HG03342 (cell line): ENCODE measurements around the gene TMEM185B.

Experiments used
- ATAC-seq: cut with Tn5 transposase; IDR thresholded peaks from one replicate; pipeline ENCODE4 v1.9.1; 2021; ENCODE audit warnings: mild to moderate bottlenecking, moderate library complexity; ENCODE audit not compliant: unreplicated experiment

TMEM185B gene

DNA sequence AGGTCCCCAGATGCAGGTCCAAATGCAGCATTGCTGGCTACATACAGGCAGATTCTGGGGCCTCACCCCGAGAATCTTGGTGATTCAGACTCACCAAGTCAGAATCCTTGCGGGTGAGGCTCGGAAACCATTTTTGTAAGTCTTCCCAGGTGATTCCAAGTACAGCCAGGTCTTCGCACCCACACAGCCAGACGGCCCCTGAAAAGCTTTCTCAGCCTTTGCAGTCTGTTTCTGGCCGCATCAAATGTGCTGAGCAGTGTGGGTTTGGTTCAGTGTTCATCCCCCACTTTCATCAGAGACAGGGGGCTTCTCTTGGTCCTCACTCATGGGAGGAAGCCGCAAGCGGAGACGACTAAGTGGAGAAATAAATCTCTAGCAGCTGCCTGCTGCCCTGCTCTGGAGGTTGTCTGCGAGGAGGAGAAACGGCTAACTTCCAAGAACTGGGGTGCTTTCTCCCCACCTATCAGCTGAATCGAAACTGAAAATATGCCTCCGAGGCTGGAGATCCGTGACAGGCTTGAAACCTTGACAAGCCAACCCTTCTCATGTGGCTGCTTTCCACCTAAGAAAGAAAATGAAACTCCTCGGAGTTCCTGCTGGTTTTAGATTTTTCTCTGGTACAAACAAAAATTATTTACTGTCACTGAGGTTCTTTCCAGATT, 8.9 kb upstream of the TMEM185B start:
- peak; percentile 93 for ATAC-seq

DNA sequence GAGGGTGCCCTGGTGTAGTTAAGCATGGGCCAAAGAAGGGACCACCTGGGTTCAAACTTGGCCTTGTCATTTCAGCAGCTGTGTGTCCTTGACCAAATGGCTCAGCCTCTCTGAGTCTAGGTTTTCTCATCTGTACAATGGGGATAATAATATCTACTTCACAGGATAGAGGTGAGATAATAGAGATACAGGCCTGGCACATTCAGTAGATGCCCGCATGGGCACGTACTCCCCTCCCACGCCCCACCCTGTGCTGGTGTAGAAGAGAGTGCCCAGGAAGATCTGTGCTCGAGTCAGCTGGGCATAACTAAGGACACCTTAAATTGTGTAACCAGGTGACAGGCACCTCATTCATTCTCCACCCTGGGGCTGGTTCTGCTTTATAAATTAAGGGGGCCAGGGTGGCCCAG, 8.4 kb upstream of the TMEM185B start:
- peak; percentile 9 for ATAC-seq

DNA sequence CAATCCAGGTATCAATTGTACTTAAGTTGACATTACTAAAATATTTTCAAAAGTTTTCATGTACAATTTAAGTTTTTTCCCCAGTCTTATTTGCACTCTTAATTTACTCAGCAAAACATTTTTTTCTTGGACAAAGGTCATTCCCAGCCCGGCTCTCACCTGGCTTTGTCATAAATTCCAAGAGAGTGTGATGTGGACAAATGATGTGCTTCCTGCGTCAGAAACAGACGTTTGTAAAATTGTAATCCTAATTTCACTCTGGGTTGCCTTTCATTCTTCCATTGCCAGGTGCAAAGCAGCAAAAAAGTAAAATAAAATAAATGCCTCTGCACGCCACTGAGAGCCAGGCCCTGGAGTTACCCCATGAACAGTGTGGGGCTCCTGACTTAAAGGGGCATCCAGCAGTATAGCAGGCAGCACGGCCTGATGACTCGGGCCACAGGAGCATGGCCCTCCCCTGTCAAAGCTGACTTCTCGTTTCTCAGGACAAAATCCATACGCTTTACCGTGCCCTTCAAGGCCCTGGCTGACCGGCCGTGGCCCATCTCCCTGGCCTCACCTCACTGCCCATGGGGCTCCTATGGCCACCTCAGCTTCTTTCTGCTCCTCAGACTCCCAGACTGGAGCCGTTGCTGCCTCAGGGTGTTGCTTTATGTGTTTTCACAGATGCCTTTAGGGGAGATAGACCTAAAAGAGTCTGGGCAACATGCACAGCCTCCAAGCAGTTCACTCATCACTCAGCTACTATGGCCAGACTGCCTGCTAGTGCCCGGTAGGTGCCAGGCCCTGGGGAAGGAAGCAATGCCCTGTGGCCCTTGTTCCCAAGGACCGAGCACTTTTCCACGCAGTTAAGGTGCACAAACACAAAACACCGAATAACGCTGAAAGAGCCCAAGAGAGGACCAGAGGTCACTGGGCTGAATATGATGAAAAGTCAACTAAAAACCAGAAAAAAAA, 7.6 kb upstream of the TMEM185B start:
- ATAC-seq = no peak

DNA sequence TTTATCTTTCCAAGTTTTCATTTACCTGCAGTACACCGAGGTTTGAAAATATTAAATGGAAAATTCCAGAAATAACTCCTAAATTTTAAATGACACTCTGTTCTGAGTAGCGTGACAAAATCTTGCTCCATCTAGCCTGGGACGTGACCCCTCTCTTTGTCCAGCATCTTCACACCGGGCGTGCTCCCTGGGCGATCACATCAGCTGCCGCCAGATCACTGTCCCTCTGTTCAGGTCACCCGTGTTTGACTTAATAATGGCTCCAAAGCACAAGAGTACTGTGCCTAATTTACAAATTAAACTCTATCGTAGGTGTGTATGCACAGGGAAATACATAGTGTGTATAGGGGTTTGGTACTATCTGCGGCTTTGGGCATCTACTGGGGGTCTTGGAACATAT, 6.1 kb upstream of the TMEM185B start:
- no peak for ATAC-seq

DNA sequence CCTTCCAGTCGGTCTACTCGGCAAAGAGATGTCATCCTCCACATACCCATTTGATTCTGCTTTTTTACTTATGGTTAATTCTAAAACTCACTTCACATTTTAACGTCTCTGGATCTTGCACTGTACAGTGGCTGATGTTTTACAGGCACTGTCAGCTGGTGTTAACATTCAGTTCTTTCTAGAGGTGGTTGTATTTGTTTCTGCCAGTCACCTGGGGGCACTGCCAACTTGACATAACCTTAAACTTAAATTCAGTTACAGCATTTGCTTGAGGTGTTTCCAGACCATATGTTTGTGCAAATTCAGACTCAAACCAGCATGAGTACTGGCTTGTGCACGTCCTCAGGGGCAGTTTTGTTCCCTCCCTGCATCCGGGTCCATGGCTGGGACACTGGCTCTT, 5.3 kb upstream of the TMEM185B start:
- no peak for ATAC-seq

DNA sequence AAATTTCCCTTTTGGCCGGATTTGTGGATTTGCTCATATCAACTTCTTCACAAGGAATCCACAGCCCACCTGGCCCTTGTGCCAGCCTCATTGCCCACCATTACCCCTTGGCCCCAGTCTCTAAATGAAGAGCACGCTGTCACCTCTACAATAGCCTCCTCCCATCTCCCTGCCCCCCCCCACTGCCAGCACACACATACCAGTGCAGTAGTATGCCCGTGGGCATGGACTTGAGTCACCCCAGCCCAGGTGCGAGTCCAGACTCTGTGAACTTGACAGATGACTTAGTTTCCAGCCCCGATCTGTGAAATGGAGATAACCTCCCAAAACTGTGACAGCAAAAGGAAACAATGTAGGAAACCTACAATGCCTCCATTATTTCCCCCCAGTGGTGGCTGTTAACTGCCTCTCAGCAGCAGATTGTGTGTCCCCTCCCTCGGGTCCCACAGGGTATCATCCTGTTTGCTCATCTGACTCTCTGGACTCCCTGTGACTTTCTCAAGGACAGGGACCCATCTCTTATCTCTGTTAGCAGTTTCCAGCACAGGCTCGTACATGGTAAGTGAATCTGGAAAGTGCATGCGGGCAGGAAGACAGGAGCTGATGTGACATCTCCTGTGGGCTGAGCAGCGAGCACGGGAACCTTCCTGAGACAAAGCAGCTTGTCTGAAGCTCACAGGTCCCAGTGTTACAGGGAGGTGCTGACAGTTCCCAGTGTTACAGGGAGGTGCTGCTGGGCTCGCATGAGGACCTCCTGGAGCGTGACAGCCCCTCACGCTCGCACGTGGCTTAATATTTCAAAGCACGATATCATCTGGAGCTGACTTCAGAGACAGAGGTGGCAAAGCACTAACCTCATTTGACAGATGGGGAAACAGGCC, 4.2 kb upstream of the TMEM185B start:
- ATAC-seq = no peak

DNA sequence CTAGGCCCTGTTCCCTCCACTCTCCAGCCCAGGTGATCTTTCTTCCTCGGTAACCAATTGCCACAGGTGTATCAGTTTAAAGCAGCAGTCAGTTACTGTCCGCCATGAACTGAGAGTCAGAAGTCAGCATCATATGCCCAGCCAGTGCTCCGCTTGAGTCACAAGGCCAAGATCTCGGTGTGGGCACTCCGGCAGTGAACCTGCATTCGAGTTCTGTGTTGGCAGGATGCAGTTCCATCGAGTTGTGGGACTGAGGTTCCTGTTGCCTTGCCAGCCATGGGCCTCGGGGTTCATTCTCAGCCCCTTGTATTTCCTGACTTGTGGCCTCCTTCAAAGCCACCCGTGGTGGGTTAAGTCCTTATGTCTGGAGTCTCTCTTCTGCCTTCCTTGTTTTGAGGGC, 3.1 kb upstream of the TMEM185B start:
- no peak for ATAC-seq

DNA sequence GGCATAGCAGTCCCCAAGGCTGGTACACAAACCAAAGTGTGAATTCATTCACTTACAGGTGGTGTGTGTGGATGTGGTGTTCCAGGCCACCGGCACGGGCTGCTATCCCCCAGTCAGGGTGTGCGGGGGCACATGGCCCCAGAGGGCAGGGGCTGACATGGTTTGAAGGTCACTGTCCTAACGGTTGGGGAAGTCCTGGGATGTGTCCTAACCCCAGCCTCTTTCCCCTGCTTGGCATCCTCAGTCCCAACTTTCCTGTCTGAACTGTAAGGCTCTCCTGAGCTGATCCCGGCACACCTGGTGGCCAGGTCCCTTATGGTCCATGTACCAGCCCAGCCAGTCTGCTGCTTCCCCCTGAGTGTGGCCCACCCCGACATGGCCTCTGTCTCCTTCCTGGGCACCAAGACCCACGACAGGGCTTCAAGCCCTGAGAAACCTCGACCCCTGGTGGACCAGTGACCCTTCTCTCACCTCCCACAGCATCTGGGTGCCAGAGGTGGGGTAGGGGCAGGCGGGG, 2.4 kb upstream of the TMEM185B start:
- no peak for ATAC-seq

DNA sequence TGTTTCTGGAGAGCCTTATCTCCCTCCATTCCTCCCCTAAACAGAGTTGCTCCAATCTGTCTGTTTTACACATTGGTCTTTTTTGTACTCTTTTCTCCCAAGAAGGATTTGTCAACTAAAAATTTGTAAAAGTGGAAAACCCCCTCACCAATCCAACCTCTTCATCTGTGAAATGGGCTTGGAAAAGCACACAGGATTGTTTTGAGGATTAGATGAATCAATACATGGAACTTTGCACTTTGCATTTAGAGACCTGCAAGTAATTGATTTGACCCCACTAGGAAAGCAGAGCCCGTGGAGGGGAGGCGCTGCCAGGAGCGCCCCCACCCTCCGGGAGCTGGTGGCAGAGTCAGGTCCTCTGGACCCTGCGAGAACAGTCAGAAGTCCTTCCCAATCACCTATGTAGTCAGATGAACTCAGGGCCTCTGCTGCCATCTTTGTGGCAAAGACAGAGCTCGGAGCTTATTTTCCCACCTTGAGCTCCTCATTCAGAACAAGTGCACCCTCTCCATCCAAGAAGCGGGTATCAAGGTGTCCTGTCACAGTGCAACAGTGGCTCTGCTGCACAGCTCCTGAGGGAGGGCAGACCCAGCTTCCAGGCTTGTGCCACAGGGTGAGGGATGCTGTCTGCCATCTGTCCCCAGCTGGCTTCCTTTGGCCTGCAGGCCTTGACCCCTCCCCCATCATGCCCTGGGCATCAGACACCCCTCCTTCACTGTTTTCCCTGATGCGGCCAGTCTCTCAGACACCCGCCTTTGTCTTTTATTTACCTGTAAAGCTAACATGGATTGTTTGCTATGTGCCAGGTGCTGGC, 1.7 kb upstream of the TMEM185B start:
- ATAC-seq = no peak

DNA sequence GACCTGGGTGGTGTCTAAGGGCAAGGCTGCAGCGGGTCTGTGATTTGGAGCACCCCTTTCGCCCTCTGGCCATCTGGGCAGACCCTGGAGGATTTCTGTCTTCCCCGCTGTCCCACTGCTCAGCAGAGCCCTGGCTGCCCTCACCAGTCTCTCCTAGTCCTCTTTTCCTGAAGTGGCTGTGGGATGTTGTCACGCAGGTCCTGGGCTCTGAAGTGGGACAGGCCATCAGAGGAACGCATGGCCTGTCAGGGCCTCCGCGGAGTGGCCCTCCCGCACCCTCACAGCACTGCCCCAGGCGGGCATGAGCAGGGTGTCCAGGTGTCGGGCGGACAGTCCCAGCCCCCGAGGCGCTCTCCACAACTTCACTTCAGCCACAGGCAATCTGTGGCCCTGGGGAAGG, 1.1 kb upstream of the TMEM185B start:
- no peak for ATAC-seq

DNA sequence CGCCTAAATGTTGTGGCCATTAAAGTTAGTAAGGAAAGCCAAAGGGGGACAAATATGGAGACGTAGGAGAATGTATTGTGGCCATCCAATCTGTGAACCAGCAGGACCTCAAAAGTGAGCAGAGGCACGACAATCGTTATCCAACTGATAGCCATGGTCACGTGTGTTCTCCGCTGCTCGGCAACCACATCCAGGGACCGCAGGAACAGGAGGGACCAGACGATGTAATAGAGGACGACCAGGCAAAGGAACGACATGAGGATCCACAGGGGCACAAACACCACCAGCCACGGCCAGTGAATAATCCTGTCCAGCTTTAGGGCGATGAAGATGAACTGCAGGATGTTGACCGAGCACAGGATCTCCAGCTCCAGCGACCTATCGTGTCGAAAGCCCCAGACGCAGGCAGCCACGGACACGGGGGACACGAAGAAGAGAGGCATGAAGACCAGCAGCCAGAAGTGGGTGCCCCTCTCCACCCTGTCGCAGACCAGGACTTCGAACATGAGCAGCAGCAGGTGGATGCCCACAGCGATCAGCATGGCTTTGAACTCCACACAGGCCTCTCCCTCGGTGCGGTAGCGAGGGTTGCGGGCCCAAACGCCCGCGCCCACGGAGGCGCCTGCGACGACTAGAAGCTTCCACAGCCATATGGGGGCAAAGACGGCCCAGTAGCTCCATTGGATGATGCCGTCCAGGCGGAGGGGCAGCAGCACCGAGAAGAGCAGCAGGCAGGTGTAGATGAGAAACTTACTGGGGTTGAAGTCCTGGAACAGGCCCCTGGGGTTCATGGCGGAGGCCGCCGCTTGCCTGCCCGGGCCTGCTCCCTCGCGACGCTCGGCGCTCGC, 790 bp downstream of the TMEM185B start:
- ATAC-seq = no peak

DNA sequence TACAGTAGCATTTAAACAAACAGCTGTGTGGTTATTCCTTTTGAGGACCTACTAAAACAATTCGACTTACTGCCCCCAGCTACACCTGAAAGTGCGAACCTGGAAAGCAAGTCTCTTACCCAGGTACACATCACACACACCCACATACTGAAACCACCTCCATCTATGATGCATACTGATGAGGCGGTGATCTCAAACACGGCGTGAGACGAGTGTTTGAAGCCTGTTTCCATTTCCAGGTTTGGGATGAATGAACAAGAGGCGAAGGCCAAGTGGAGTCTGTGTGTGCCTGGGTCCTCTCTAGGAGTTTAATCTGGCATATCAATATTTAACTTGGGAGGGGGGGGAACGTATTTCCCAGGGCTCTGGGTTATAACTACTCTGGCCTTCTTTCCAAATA, 1.6 kb downstream of the TMEM185B start:
- no peak for ATAC-seq

DNA sequence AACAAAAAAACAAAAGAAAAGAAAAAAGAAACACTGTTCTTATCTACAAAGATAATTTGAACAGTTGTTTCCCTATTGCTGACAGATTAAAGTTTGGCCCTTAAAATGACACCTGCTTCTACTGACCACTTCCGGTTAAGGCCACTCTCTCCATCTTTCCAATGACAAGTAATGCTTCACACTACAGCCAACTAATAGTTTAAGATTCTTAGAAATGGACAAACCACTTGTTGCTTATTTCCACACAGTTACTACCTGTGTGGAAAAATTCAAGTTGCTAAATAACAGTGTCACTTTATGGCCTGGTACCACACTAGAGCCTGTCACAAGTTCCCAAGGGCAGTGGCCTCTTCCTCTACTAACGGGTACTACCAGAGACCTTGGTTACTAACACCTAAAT, 2.4 kb downstream of the TMEM185B start:
- ATAC-seq = no peak

DNA sequence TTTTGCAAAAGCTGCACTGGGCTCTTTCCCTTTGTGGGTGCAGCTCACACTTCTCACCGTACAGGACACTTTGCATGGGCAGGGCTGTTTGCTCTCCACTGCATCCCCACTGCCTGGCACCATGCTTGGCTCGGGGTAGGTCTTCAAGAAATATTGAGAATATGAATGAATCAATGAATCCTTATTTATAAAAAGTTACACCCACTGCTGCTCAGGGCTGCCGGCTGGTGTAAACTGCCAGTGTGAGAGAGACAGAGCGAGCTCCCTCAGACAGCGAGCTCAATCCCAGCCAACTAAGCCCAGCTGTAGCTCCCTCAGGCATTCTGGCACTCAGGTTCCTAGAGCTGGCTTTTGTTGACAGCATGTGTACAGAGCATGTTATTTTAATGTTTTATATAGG, 3.4 kb downstream of the TMEM185B start:
- ATAC-seq = no peak

DNA sequence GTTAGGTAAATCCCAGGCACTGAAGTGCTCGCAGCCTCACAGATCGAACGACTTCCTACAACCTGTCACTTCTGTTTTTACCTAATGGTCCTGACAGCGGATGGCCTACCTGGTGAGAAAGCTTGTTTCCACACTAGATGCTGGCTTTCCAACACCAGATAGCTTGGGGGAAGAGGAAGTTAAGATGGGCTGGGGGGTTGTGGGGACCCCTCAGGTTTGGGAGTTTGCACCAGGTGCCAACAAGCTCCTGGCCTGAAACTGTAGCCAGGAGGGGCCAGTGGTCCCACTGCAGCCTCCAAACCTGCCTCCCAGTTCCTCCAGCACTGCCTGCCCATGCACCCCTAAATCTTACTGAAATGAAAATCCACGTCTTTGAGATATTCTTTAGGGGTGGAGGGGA, 3.9 kb downstream of the TMEM185B start:
- no peak for ATAC-seq

DNA sequence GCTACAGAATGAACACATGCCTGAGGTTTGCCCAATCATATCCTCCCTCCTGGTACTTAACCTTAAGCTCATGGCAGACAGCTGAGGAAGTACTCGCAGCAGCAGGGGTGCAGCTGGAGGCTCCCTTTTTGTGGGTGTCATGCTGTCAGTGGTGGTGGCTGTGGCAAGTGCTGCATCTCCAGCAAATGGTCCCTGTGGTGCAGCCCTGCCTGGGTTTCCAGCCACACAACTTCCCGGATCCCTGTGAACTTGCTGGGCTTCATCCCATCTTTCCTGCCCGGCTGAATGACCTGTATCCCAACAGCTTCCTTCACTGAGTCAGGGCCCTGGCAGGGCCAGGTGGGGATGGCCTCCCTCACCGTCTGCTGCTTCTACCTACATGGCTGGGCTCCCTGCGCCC, 5.0 kb downstream of the TMEM185B start:
- ATAC-seq = no peak

DNA sequence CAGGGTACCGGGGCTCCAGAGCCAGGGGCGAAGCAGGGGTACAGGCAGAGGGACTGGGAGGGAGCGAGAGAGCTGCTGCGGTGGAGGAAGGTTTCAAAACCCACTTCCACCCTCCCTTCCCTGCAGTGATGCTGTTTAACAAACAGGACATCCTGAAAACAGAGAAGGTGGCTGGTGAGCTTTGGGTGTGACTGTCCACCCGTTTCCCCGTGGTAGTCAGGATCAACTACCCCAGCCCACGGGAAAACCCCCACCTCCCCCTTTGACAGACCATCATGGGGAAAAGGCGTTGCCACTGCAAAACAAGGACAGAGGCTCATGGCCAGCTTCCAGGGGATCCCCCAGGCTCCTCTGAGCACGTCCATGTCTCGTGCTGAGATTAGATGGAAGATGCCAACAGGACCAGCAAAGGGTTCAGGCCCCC, 12.9 kb downstream of the TMEM185B start:
- ATAC-seq = no peak

DNA sequence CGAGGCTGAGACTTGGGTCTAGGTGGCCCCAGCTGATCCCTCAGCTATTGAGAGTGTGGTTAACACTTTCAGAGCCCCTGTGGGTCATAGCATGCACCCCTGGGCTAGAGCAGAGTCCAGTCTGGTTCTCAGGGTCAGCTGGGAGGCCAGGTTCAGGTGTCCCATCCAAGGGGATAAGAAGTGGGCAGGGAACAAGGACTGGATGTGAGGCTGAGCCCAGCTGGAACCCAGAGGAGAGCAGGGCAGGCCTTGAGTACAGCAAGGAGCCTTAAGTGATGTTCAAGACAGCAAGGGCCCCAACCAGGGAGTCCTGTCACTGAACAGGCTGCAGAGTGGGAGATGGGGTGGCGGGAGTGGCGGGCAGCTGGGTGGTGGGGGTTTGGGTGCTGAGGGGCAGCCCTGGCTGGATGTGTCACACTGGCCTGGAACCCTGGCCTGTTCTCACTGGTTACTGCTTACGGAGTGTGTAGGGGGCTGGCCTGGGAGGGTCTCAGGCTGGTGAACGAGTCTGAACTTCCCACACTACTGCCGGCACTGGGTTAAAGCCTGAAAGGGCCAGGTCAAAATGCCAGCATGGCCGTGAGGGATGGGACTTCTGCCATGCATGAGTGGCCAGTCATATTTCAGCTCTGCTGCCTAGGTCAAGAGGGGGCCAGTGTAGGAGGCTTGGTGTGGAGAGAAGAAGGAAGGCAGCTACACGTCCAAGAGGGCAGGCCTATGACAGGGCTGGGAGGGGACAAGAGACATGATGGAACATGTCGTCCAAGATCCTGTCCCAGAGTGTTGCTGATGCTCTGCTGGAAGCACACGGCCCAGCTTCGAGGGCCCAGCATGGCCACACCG, 13.6 kb downstream of the TMEM185B start:
- no peak for ATAC-seq
